T-helper 2 cell treated with Interferon-gamma antibody and Interleukin-4, amounts not matched to agents 100 ng/mL and 5 ng/mL, for 36 hours (primary cell): ENCODE data around the gene KRT9. TPM values are rescaled to one million over a fixed set of nuclear protein-coding genes. Genes with fewer than 3 reads are reported as not detected.
"Not testable (repeated sequence)": the region's sequence is repeated elsewhere in the genome, so short reads cannot be mapped to it uniquely, and the experiment has no call there.

Experiments used
- intact Hi-C: fragments of 100-400 bp; cut with micrococcal nuclease; formaldehyde crosslinking; loops from one replicate; pipeline ENCODE4 v1.15.1; 2023
- total RNA-seq: library from RNA; stranded (reverse); gene quantifications from 2 replicates; pipeline ENCODE4 v1.2.3, GENCODE V29; 2022

Gene KRT9
- not detected in 2 replicates for total RNA-seq

DNA sequence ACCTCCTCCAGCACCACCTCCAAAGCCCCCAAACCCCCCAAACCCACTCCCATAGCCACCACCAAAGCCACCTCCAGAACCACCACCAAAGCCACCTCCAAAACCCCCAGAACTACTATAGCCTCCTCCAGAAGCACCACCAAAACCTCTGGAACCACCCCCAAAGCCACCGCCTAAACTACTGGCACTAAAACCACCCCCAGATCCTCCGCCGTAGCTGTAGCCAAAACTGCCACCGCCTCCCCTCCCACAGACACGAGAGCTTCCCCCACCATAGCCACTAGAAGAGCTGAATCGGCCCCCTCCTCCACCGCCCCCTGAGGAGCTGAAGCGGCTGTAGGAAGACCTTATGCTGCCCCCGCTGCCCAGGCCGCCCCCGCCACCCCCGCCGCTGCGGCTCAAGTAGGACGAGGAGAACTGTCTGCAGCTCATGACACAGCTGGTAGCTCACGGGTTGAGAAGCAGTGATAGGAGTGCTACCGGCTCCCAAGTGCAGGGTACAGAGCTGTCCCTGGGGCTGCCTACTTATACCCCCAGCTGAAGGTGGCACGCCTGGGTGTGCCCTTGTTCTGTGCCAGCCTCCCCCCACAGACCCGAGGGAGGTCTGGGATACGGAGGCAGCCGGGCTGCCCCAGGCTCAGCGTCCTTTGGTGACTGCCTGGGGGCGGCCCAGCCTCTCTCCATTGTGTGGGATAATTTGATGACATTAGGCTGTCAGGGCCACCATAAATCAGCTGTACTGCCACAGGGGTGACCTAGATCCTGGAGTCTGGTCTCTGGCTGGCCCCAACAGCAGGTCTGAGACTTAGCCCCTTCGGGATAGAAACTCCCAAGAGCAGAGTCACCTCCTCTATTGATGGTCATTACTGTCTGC is at the start of gene KRT9:
Gene KRT9, minus strand, starts transcription at position 499 of the 874 bp plus-strand sequence. Its CDS starts 67 bp downstream, at position 432.
- intact Hi-C loops = no loop called here

DNA sequence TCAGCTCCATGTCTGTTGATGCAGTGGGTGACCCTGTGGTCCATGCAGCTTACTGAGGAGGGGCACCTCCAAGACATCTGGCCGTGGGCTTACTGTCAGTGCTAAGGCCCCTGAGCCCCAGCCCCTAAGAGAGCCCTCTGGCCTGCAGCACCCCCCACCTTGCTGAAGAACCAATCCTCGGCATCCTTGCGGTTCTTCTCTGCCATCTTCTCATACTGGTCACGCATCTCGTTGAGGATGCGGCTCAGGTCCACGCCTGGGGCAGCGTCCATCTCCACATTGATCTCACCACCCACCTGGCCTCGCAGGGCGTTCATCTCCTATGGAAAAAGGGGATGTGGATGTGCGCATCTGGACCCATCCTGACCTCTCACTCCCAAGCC is 49.6 kb upstream of the KRT9 start:
- intact Hi-C loops = not testable (repeated sequence)

- intact Hi-C loops = no loop called here
Measured at GRCh38 chr17:41620583-41621434, 49.0 kb upstream of the KRT9 start.

- intact Hi-C loops = not testable (repeated sequence)
Measured at GRCh38 chr17:41619927-41620582, 48.2 kb upstream of the KRT9 start.

DNA sequence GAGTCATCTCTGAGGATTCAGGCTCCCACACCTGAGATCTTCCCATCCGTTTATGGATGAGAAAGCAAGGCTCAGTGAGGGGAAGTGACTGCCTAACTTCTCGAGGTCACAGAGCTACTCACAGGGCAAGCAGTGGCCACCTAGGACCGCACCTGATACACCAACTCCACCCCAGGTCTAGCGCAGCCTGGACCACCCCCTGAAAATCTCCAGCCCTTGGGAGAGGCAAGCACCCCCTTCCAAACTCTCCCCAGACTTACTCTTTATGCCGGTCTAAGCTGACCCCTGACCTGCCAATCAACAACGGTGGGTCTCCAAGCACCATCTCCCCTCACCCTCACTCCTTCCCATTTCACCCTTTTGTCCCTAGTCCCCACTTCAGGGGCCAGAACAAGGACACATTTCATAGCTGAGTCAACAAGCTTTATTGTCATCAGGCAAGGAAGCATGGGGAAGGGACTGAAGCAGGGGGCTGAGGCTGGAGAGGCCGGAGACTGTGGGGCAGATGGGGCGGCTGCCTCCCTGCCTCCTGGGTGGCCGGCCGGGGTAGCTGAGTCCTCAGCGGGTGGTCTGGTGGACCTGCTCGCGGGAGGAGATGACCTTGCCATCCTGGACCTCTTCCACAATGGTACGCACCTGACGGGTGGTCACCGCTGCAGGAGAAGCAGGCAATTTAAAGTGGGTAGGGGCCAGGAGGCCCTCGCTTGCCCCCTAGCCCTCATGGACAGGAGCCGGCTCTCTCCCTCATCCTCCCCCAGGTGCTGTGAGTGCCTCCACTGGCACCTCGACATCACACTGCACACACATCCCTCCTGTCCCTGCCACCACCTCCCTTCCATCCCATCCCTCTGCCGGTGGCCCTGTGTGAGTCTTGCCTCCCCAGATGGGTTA is 47.4 kb upstream of the KRT9 start:
- intact Hi-C loops = no loop called here

DNA sequence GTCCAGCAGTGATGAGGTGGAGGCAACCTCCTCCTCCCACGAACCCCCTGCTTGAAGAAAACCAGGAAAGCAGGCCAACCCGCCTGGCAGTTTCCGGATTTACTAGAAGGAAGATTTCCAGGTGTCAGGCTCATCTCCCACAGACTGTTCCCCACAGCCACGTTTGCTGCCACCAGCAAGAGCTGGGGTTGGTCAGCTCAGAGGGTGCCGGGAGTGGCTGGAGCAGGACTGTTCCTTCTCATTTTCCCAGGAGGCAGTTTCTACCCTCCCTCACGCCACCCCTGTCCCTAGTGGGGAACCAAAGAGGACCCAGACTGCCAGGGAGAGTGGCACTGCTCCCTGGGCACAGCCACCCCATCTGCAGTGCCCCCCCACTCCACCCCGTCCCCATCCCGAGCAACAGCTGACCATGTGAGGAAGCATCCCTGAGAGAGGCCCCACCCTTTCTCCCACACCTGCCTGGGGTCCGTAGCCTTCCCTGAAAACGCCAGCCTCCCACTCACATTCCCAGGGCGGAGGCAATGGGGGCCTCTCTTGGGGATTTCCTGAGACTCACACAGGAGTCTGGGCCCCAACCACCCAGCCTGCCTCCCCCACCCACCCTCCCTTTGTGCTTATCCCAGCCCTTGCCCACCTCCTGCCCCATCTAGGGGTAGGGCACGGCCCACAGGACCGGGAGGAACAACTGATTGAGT is 46.6 kb upstream of the KRT9 start:
- intact Hi-C loops = no loop called here

DNA sequence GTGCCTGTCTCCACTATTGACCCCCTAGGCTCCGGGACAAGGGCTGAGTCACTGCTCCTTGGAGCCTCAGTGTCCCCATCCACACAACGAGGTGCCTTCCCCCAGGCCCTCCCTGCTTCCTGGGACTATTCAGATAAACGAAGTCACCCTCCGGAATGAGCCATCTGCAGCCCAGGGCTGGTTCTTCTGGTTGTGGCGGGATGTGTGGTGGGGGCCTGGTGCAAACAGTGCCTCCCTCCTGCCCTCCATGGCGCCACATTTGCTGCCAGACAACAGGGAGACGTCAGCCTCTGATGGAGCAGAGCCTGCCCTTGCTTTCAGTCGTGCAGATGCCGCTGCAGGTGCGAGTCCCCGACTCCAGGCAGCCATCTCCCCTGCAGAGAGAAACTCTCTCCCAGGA is 45.8 kb upstream of the KRT9 start:
- intact Hi-C loops = no loop called here

- intact Hi-C loops = no loop called here
Measured at GRCh38 chr17:41617136-41617535, 45.3 kb upstream of the KRT9 start.

DNA sequence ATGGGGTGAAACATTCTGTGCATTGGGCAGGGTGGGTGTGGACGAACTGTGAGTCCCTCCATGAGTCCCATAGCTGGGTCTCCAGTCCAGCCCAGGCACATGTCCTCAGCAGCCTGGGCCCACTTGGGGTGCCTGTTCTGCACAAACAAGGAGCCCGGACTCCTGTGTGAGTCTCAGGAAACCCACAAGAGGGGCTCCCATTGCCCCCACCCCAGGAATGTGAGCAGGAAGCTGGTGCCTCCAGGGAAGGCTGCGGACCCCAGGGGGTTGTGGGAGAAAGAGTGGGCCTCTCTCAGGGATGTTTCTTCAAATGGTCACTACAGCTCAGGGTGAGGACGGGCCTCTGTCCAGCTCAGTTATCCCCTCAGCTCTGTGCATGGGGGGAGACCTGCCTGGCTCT is 44.6 kb upstream of the KRT9 start:
- intact Hi-C loops = not testable (repeated sequence)

GRCh38 chr17:41615454-41615853 is 43.6 kb upstream of the KRT9 start:
- intact Hi-C loops = no loop called here

DNA sequence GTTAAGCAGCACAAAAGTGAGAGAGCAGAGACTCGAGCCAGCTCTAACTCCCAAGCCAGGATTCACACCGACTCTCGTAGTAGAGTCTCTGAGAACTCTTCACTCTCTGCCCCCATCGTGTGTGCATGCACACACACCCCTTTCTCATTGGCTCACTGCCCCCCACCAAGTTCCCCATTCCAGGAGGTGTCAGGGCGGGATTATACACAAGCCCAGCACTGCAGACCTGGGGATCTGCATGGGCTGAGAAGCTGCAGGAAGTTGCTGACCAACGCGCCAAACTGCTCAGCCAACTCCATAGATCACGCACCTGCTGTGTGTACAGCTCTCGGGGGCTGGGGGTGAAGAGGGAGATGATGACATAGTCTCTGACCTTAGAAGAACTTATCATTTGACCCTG is 42.9 kb upstream of the KRT9 start:
- intact Hi-C loops = not testable (repeated sequence)

- intact Hi-C loops = no loop called here
Measured at GRCh38 chr17:41614098-41614497, 42.2 kb upstream of the KRT9 start.

DNA sequence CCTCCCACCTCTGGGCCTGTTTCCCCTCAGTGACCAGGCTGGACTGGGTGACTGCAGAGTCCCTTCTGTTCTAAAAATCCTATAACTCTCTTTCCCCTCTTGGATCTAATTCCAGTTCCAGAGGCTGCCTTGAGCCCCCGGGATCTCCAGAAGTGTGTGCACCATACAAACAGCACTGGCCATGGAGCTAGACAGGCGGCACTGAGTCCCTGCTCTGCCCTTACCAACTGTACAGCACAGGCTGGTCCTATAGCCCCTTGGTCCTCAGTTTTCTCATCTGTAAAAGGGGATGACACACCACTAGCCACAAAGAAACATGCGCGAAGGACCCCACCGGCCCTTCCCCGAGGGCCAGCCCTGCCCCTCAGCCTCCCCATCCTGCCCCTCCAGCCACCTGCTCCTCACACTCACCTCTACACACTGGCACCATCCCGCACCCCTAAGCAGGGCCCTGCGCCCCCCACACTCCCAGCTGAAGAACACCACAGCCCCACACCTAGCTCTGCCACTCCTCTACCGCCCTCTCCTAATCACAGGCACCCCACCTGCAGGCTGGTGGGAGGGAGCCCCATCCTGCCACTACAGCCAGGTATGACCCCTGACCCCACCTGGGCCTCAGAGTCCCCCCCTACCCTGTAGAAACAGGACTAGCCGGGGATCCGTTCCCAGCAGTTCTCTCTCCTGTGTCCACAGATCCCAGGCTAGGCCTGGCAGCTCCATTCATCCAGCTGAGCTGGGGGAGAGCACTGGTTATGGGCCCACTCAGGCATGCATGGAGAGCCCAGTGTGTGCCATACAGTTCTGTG is 41.6 kb upstream of the KRT9 start:
- intact Hi-C loops = no loop called here

- intact Hi-C loops = not testable (repeated sequence)
Measured at GRCh38 chr17:41612376-41613160, 40.7 kb upstream of the KRT9 start, which contains the start of gene KRT16. TSS of gene KRT16 (minus strand) at chr17:41612767. CDS start at chr17:41612688, 79 bp downstream.

- intact Hi-C loops = no loop called here
Measured at GRCh38 chr17:41610965-41611640, 39.2 kb upstream of the KRT9 start.

DNA sequence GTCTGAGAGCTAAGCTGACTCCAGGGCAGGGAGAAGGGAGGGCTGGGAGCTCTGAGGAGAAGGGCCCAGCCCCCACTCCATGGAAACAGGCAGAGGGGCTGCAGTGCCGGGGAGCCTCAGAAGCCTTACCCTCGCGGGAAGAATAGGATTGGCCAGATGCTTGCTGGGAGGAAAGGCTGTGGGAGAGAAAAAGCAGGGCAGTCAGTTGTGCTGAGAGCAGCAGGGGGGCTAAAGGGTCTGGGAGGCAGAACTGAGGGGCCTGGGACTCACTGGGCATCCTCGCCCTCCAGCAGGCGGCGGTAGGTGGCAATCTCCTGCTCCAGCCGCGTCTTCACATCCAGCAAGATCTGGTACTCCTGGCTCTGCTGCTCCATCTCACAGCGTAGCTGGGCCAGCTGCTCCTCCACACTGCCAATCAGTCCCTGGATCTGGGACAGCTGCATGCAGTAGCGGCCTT is 38.2 kb upstream of the KRT9 start:
- intact Hi-C loops = not testable (repeated sequence)

GRCh38 chr17:41606930-41607329 is 35.1 kb upstream of the KRT9 start:
- intact Hi-C loops = not testable (repeated sequence)

DNA sequence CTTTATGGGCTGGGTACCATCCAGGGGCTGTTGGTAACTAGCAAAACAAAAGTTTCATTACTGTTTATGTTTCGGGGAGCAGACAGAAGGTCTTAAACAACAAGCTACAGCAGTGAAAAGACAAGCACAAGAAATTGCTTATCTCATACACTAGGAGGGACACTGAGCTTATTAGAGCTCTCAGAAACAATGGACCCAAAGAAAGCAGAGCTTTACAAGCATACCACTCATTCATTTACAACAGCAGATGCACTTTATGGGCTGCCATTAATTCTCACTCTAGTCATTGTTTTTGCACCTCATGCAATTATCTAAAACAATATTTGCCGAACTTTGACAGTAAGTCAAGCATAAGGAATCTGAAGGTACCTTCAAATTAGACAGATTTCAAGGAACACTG is 30.7 kb upstream of the KRT9 start:
- intact Hi-C loops = no loop called here
